ENCODE measurements around the gene ATAD3C. TPM values are rescaled to one million over a fixed set of nuclear protein-coding genes. Genes with fewer than 3 reads are reported as not detected.

Gene ATAD3C
- total and polyA plus RNA-seq, 2 of the 8 experiments (the other 6 are each of a cell fraction or from before 2014, with no cell fraction given), result 2.0 to 2.7 TPM

- TF ChIP-seq CHD7 (IDR thresholded peaks at IDR 0.05; ENCODE audit: insufficient replicate concordance, low read length) (no peak), SAP30 (IDR thresholded peaks at IDR 0.05; ENCODE audit: insufficient read depth, insufficient replicate concordance, low read length) (no peak), GTF2F1 (IDR thresholded peaks at IDR 0.05; ENCODE audit: borderline replicate concordance, low read depth, low read length) (no peak), SIX5 (IDR thresholded peaks at IDR 0.05; ENCODE audit: low read depth, low read length) (no peak)
Observed at GRCh38 chr1:1429671-1430073, 19.8 kb upstream of the ATAD3C start (continued).

Data from H1 (cell line).